WTC11 (cell line): ENCODE data around the gene C12orf50.

Source experiments
- ATF2 ChIP-seq: sonication (generic); formaldehyde crosslinking; IDR thresholded peaks from 2 replicates; pipeline ENCODE4 v1.8.1; 2022; ENCODE audit warnings: low read depth, missing genetic modification reagents, borderline replicate concordance
- ATF3 ChIP-seq: sonication (generic); formaldehyde crosslinking; conservative IDR thresholded peaks from 2 replicates; pipeline ENCODE4 v1.8.1; 2022; ENCODE audit warnings: mild to moderate bottlenecking, missing genetic modification reagents
- ATF6 ChIP-seq: sonication (generic); formaldehyde crosslinking; IDR thresholded peaks from 2 replicates; pipeline ENCODE4 v1.8.1; 2023; ENCODE audit warnings: mild to moderate bottlenecking, missing genetic modification reagents
- CREB1 ChIP-seq: sonication (generic); formaldehyde crosslinking; IDR thresholded peaks from 2 replicates; pipeline ENCODE4 v1.8.0; 2023; ENCODE audit warnings: mild to moderate bottlenecking, missing genetic modification reagents
- CTCF ChIP-seq: fragments of 200-600 bp; IDR thresholded peaks from 2 replicates; pipeline ENCODE4 v1.8.0; 2022; ENCODE audit warnings: antibody characterized with exemption
- FOXP4 ChIP-seq: sonication (generic); formaldehyde crosslinking; IDR thresholded peaks from 2 replicates; pipeline ENCODE4 v1.8.0; 2022; ENCODE audit warnings: mild to moderate bottlenecking, missing genetic modification reagents
- JUN ChIP-seq: sonication (generic); formaldehyde crosslinking; IDR thresholded peaks from 2 replicates; pipeline ENCODE4 v1.8.0; 2023; ENCODE audit warnings: mild to moderate bottlenecking, missing genetic modification reagents
- KAT7 ChIP-seq: sonication (generic); formaldehyde crosslinking; IDR thresholded peaks from 2 replicates; pipeline ENCODE4 v1.8.1; 2023; ENCODE audit warnings: missing genetic modification reagents, mild to moderate bottlenecking, borderline replicate concordance
- MAX ChIP-seq: sonication (generic); formaldehyde crosslinking; IDR thresholded peaks from 2 replicates; pipeline ENCODE4 v1.8.0; 2022; ENCODE audit warnings: mild to moderate bottlenecking, missing genetic modification reagents
- NFYB ChIP-seq: sonication (generic); formaldehyde crosslinking; conservative IDR thresholded peaks from 2 replicates; pipeline ENCODE4 v1.8.0; 2022; ENCODE audit warnings: low read depth, missing genetic modification reagents
- NR1H2 ChIP-seq: sonication (generic); formaldehyde crosslinking; IDR thresholded peaks from 2 replicates; pipeline ENCODE4 v1.9.0; 2021; ENCODE audit warnings: mild to moderate bottlenecking, moderate library complexity, missing genetic modification reagents
- PREB ChIP-seq: sonication (generic); formaldehyde crosslinking; IDR thresholded peaks from 2 replicates; pipeline ENCODE4 v1.8.1; 2022; ENCODE audit warnings: mild to moderate bottlenecking, missing genetic modification reagents, moderate library complexity, borderline replicate concordance
- ZNF263 ChIP-seq: sonication (generic); formaldehyde crosslinking; IDR thresholded peaks from 2 replicates; pipeline ENCODE4 v1.8.1; 2022; ENCODE audit warnings: low read depth, mild to moderate bottlenecking, moderate library complexity, missing genetic modification reagents
- ZNF512 ChIP-seq: sonication (generic); formaldehyde crosslinking; IDR thresholded peaks from 2 replicates; pipeline ENCODE4 v1.8.1; 2022; ENCODE audit warnings: missing genetic modification reagents, borderline replicate concordance

GRCh38 chr12:88067301-88067700, 38.1 kb upstream of the C12orf50 start:
- TF ChIP-seq CTCF (no peak), ZNF263 (no peak), KAT7 (CRISPR knock-in tag) (no peak), NR1H2 (no peak), ZNF512 (CRISPR knock-in tag) (no peak), PREB (CRISPR knock-in tag) (no peak), CREB1 (CRISPR knock-in tag) (no peak), NFYB (CRISPR knock-in tag) (no peak), MAX (CRISPR knock-in tag) (no peak), ATF2 (CRISPR knock-in tag) (no peak), ATF6 (no peak), ATF3 (no peak), FOXP4 (CRISPR knock-in tag) (no peak), JUN (no peak)
